Adrenal gland (tissue), 5 donors: ENCODE measurements around the gene PDXP.

Experiments used
- POLR2A ChIP-seq, 2 donors: fragments of 450-650 bp; IDR thresholded peaks; one replicate each; pipeline ENCODE4 v1.6.1; 2017; ENCODE audit warnings: antibody characterized with exemption in 2 of 2, mild to moderate bottlenecking in 2 of 2, moderate library complexity in 1 of 2
- TF ChIP-seq, protein P1 (sequence below), 6 experiments: fragments of 450-650 bp in 4 of 6; fragments of 200-600 bp in 2 of 6; sonication (generic) in 1 of 6; IDR thresholded peaks; 1 replicate in 5 of 6; 2 replicates in 1 of 6; pipeline versions ENCODE4 v1.5.1 to v1.8.0; 2016 to 2021; ENCODE audit warnings: antibody characterized with exemption in 6 of 6, mild to moderate bottlenecking in 2 of 6, moderate library complexity in 1 of 6
- donor health status: DM: no; HTN: no; CAD: no.

DNA sequence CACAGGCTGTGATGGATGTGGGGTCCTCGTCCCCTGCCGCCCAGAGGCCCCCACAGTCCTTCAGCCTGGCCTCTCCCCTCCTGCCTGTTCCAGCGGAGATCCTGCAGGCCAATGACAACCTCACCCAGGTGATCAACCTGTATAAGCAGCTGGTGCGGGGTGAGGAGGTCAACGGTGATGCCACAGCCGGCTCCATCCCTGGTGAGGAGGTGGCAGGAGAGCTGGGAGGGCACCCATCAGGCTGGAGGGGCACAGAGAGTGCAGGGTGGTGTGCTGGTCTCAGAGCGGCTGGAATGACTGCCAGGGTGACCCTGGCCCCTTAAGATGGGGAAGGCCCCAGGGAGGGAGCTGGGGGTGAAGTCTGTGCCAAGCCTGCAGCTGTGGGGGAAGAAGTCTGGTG, 33.6 kb upstream of the PDXP start:
- TF ChIP-seq, protein P1, sequence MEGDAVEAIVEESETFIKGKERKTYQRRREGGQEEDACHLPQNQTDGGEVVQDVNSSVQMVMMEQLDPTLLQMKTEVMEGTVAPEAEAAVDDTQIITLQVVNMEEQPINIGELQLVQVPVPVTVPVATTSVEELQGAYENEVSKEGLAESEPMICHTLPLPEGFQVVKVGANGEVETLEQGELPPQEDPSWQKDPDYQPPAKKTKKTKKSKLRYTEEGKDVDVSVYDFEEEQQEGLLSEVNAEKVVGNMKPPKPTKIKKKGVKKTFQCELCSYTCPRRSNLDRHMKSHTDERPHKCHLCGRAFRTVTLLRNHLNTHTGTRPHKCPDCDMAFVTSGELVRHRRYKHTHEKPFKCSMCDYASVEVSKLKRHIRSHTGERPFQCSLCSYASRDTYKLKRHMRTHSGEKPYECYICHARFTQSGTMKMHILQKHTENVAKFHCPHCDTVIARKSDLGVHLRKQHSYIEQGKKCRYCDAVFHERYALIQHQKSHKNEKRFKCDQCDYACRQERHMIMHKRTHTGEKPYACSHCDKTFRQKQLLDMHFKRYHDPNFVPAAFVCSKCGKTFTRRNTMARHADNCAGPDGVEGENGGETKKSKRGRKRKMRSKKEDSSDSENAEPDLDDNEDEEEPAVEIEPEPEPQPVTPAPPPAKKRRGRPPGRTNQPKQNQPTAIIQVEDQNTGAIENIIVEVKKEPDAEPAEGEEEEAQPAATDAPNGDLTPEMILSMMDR (IDR thresholded peaks at IDR 0.05) = no peak
- TF ChIP-seq POLR2A (IDR thresholded peaks at IDR 0.05) = no peak
